ENCODE measurements around the gene NAT9.

Gene NAT9

DNA sequence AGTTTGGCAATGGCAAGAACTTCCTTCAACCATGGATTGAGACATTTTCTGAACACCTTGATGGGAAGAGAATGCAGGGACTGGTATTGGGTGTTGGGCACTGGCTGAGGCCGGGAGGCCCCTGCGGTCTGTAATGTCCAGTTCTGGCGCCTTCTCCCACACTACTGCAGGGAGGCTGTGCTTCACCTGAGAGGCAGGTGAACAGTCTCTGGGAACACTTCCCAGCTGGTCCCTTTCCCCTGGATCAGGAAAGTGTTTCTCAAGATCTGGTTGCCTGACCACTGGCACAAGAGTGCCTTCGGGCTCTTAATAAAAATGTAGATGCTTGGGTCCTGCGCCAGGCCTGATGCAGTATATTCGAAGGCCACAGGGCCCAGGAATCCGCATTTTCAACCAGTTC, 28.5 kb upstream of the NAT9 start:
- DNase-seq, result no peak

GRCh38 chr17:74803971-74804370, 27.8 kb upstream of the NAT9 start:
- no peak for DNase-seq

DNA sequence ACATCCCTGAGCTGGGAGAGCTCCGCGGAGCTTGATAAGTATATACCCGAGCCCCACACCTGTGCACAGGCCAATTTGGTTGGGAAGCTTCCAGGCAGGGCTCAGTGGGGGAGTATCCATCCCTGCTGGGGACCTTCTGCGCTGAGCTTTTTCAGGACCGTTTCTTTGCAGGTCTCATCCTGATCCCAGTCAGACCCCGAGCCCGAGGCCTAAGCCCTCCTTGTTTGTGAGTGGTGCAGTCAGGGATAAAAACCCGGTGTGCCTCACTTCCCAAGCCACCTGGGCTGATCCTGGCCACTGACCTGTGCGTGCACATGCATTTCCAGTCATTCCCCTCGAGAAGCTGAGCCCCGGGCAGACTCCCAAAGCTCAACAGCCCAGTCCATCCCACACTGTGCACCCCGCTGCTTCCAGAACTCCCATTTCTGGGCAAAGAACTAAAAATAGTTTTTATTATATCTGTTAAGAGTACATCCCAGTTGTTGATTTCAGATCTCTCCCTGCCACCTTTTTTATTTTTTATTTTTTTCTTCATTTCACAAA, 27.3 kb upstream of the NAT9 start:
- no peak for DNase-seq

DNA sequence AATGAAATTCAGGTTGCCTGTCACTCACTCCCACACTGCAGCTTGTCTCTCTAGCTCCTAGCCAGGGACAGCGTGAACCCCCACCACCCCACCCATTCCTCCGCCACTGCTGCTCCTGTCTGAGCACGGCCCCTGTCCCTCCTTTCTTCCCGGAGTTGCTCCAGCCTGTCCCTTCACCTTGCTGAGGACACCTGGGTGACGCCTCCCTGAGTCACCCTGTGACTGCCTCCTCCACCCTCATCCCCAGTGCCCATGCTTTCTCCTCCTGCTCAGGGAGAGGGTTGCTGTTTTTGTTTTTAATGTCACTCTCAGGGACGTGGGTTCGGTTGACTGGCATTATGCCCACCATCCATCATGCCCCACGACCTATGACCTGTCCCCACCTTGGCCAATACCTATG, 25.8 kb upstream of the NAT9 start:
- DNase-seq, result no peak

DNA sequence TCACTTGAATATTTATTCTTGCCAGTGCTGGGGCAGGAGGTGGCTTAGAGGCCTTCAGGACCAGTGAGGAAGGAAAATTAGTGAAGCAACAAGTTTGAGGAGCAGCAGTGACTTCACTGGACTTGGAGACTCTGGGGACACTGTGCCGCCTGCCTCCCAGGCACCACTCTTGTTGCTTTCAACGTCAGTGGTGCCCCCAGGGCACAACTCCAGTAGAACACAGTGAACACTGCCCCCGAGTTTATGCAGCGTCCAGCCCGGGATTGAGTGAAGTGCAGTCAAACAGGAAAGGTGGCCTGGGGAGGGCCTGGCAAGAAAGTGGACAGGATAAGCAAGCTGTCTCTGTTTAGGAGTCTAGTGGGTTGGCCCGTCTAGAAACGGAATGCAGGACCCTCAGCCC, 24.4 kb upstream of the NAT9 start:
- no peak for DNase-seq

GRCh38 chr17:74799097-74799496, 23.0 kb upstream of the NAT9 start:
- DNase-seq, result no peak

DNA sequence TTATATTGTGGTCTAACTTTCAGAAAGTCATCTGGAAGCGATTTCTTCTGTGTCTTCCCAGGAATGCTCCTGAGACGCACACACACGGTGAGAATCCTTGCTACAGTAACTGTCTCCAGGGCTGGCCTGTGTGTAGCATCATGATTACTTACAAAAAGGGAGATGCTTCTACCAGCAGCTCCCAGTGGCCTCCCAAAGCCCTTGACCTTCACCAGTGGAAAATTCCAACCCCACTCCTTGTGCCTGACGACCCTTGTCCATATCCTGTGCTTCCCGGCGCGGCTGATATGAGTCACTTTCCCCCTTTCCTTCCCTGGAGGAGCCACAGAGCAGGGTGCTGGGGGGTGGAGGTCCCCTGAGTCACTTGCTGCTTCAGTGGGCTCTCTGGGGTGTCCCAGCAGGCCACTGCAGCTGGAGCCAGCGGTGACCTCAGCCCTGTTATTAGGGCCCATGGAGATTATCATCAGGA, 22.1 kb upstream of the NAT9 start:
- DNase-seq, result no peak

DNA sequence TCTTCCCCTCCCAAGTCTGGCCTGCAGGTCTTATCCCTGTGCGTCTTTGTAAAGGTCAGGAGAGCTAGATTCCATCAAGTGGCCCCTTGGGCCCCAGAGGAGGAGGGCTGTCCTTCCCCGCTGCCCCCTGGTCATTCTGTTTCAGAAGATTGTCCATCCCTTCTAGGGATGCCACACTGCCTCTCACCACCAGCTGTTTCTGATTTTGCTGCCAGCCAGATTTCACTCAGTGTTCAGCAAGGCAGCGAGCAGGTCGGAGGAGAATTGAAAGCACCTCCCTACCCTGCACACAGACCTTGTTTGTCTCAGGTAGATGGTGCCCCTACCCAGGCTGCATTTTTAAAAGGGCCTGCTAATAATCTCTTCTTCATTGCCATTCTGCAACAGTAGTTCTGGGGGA, 21.7 kb upstream of the NAT9 start:
- no peak for DNase-seq

- DNase-seq, result no peak
These were observed 20.7 kb upstream of the NAT9 start for GRCh38 chr17:74796866-74797265.

DNA sequence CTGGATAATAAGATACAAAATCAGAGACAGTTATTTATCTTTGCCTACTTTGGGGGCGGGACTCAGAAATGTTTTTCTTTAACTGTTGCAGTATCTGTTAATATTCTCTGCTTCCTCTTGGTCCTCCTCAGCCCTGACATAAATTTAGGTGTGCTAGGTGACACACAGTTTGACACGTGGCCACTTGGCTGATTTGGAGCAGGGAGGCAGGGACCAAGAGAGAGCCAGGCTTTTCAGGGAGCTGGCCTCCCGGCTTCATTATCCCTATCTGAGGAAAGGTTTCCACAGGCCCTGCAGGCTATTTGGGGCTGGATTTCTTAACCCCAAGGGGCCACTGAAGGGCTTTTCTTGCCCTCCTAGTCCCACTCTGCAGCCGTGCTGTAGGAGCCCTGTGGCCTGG, 20.1 kb upstream of the NAT9 start:
- DNase-seq, result no peak

- no peak for DNase-seq
These were observed 19.3 kb upstream of the NAT9 start for GRCh38 chr17:74795327-74796020.

GRCh38 chr17:74792586-74793105, 16.5 kb upstream of the NAT9 start:
- no peak for DNase-seq

DNA sequence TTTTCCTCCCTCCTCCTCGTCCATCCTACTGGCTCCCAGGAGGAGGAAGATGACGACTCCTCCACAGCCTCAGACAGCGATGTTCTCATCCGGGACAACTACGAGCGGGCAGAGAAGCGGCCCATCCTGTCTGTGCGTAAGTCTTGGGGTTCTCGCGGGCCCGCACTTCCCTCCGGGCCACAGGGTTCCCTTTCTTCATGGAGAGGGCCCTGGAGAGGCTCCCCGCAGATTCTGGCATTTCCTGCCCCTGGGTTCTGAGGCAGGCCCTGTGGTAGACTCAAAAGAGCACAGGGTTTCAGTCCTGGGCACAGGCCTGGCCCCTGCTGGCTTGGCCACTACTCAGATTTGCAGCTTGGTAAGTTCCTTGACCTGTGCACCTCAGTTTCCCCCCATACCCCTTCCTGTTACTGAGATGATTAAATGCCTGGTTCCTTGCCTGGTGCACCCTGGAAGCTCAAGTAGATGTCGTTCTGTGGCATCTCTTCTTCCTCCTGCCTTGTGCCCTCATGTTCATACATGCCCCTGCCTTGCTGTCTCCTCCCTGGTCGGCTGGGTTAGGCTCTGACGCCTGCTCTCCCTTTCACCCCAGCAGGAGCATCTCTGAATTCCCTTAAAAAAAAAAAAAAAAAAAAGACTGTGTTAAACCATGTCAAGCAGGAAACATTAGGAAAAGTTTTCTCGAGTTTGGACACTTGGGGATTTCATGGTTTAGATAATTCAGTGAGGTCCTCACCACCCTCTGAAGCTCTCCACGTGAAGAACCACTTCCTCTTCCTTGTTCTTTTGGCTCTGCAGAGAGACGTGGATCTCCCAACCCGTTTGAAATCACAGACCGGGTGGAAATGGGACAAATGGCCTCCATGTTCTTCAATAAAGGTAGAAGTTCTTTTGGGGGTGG, 14.3 kb upstream of the NAT9 start:
- DNase-seq, result no peak

- DNase-seq, result peak; percentile 53
These were observed 10.4 kb upstream of the NAT9 start for GRCh38 chr17:74786431-74787055.

DNA sequence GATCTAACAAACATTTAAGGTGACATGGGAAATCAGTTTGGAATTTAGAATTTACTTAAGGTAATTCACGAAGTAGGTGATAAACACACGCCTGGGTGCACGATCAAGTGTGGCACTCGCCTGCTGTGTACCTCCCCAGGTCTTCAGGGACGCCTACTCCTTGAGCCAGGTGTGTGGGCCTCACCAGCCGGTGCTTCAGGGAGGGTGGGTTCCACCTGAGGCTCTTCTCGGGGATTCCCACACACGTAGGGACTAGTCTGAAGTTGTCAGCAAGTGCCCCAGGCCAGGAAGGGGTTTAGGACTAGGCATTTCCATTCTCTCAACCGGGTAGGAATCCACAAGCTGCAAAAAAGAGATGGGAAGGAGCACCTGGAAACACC, 9.8 kb upstream of the NAT9 start:
- DNase-seq, result no peak

DNA sequence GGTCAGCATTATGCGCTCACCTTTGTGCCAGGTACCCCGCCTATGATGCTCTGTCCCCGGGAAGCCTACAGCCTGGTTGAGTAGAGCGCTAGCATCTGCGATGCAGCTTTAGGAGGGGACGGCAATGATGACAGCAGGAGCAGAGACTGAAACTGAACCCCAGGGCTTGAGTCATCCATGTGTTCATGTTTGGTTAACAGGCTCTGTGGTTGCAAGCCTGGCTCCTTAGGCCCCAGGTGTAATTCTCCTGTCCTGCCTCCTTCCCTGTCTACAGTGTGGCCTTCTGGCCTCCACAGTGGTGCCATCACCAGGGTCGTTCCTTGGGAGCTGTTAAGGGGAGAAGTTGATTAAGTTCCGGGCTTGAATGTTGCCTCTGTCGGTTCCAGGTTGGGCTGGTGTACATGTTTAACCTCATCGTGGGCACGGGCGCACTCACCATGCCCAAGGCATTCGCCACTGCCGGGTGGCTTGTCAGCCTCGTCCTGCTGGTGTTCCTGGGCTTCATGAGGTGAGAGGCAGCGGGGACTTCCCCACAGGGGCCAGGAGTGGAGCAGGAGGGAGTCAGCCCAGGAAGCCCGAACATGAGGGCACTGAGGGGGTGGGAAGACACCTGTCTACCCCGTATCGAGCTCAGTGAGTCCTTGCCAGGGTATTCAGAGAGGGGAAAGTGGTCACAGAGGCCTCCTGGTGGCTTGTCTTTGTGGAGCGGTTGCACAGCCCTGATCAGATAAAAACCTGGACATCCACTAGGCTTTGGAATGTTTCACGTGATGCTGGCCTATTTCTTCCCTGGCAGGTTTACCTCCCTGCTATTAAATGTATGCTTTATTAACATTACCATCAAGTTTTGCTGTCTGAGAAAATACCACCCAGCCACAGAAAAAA, 9.2 kb upstream of the NAT9 start:
- DNase-seq, result no peak

DNA sequence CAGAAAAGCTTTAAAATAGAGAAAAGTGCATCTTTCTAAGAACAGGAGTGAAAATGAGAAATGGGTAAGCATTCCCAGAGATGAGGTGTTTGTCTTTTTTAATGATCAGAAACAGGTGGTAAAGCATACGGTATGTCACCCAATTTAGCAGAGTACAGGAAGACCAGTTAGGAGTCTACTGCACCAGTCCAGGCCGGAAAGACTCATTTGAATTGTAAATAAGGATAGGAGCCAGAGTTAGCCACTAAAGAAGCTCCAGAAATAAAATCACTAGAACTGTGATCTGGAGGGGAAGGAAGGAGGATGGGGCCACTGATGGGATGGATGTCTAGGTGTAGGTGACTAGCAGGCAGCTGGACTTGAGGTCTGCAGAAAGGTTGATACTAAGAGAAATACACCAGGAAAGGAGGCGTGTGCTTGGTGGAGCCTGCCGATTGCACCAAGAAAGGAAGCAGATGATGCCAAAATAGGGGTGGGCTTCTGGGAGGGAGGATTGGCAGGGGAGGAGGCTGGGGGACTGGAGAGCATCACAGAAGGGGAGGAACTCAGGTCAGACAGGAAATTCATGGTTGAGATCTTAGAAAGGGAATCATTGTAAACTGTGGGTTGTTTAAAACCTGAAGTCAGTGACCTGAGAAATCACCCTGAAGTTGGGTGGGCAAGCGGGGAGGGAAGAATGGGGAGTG, 8.1 kb upstream of the NAT9 start:
- DNase-seq, result no peak

- DNase-seq, result no peak
These were observed 6.4 kb upstream of the NAT9 start for GRCh38 chr17:74782571-74782970.

- DNase-seq, result peak; percentile 31
These were observed 4.5 kb upstream of the NAT9 start for GRCh38 chr17:74780443-74781238.

DNA sequence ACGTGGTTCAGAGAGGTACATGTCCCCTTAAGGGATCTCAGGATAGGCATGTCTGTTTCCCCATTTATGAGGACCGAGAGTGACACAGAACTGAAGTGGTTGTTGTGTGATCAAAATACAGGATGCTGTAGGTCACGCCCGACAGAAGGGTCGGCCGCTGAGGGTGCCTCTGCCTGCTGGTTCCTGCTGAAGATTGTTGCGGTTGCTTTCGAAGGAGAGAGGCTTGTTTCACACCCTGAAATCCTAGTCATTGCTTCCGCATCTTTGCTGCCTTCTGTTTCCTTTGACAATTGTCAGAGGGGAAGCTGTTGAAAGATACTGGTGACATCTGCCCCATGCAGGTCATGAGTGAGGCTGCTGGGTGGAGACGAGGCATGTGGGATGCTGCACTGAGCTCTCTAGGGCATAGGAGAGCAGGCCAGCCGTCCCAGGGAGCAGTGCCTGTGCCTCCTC, 3.8 kb upstream of the NAT9 start:
- peak; percentile 91 for DNase-seq

GRCh38 chr17:74779501-74779900, 3.4 kb upstream of the NAT9 start:
- DNase-seq, result no peak
